Measurements from ENCODE around the gene BAIAP2.

BAIAP2 gene

DNA sequence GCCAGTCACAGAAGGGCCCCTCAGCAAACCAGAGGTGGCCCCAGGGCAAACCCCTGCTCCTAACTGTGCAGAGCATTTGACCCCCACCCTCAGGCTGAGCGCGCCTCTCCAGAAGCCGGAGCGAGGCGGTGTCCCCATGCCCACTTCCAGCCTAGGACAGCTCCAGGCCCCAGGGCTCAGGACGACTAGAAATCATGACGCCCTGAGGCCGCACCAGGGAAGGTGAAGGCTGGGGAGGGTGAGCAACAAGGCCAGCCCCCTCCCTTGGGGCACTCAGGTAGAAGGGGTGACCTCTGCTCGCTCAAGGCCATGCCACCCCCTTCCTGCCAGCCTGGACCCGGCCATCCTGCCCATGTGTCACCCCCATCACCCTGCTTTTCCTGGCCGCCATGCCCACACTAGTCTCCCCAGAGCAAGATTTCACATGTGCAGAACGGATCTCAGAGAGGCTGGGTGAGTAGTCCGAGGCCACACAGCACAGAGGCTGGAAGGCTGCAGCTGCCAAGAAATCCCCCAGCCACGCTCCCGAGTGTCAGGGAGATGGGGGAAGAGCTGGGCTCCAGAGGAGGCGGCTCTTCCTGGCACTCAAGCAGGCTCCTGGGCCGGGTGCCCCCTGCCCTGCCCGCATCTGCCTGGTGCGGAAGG lies 128.2 kb downstream of the BAIAP2 start:
- no peak for DNase-seq

GRCh38 chr17:81163703-81164370 lies 128.9 kb downstream of the BAIAP2 start:
- no peak for DNase-seq

DNA sequence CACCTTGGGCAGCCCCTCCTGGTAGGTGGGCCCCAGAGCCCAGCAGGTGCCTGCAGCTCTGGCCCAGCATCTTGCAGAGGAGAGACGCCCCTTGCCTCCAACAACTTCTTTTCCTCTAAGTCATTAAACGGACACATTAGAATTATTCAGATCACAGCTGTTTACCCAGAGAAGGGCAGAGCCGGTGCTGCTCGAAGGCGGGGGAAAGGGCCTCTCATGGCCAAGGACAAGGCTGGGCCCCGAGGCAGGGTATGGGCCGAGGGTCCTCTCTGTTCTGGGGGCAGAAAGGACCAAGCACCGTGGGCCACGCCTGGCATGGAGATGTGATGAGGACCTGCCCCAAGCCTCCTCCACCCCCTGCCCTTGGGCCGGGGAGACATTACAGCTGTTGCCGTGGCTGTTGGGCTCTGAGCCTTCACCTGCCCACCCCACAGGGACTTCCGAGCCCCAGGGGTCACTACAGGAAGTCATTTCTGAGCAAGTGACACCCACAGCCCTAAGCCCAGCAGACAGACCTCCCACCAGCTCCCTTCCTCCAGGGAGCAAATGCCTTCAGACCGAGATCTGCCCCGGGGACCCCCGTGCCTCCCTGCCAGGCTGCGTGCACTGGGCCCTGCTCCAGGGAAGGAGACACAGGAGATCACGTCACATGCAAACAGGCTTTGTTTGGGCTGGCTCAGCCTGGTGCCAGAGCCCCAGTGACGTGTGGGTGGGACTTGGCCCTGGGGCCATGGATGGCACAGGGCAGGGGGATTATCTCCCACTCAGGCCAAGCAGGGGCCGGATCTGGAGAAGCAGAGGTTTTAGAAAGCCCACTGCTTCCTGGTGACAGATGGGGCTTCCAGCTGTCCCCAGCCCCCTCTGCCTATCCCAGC lies 129.7 kb downstream of the BAIAP2 start:
- DNase-seq, result no peak

- no peak for DNase-seq
Measured at GRCh38 chr17:81165246-81166032, 130.5 kb downstream of the BAIAP2 start, which contains the start of gene PVALEF. Gene PVALEF, plus strand, starts transcription at chr17:81165507. Its CDS starts 15,720 bp downstream, at chr17:81181227.

- no peak for DNase-seq
Measured at GRCh38 chr17:81166033-81166492, 131.1 kb downstream of the BAIAP2 start, which contains the start of gene AATK. Gene AATK, minus strand, starts transcription at chr17:81166221. Its CDS starts 229 bp downstream, at chr17:81165992.
